K562 (cell line): ENCODE measurements around the gene CHMP5. TPM values are rescaled to one million over a fixed set of nuclear protein-coding genes. Genes with fewer than 3 reads are reported as not detected.

ENCODE experiments used
- CCAR2 ChIP-seq: fragments of 200-400 bp; formaldehyde crosslinking; IDR thresholded peaks from 2 replicates; pipeline ENCODE4 v1.6.1; 2017; ENCODE audit warnings: mild to moderate bottlenecking, low read depth, low read length
- EGR1 ChIP-seq: fragments of 450-650 bp; conservative IDR thresholded peaks from 2 replicates; pipeline ENCODE4 v1.6.1; 2017; ENCODE audit warnings: mild to moderate bottlenecking
- L3MBTL2 ChIP-seq: fragments of 450-650 bp; IDR thresholded peaks from 2 replicates; pipeline ENCODE4 v1.6.1; 2016; ENCODE audit warnings: mild to moderate bottlenecking, moderate library complexity
- MAZ ChIP-seq, 2 experiments: fragments of 450-650 bp in 1 of 2; sonication (generic) in 1 of 2; formaldehyde crosslinking; IDR thresholded peaks in 1 of 2; conservative IDR thresholded peaks in 1 of 2; 2 replicates each; pipeline versions ENCODE4 v1.4.0 to v1.5.0; 2020; ENCODE audit warnings: mild to moderate bottlenecking in 1 of 2, missing genetic modification reagents in 1 of 2
- MTA2 ChIP-seq: fragments of 450-650 bp; IDR thresholded peaks from 2 replicates; pipeline ENCODE4 v1.6.1; 2016; ENCODE audit warnings: low read depth
- MTA3 ChIP-seq: fragments of 450-650 bp; formaldehyde crosslinking; IDR thresholded peaks from 2 replicates; pipeline ENCODE4 v1.6.1; 2017; ENCODE audit warnings: mild to moderate bottlenecking, borderline replicate concordance
- MYC ChIP-seq, 2 experiments: fragments of 250-450 bp in 1 of 2; sonication (Bioruptor Pico) in 1 of 2; IDR thresholded peaks; 2 replicates each; pipeline versions ENCODE4 v1.5.1 to v1.6.1; 2012 to 2021; ENCODE audit warnings: low read depth in 2 of 2, borderline replicate concordance in 1 of 2, improper control_type of control experiment in 1 of 2, low read length in 1 of 2, mild to moderate bottlenecking in 1 of 2, moderate library complexity in 1 of 2
- TBL1XR1 ChIP-seq, 2 experiments: IDR thresholded peaks; 2 replicates each; pipeline ENCODE4 v1.6.1; 2012; ENCODE audit warnings: improper control_type of control experiment in 2 of 2, low read length in 2 of 2, mild to moderate bottlenecking in 1 of 2
- ZFP30 ChIP-seq: fragments of 250-450 bp; sonication (Bioruptor Pico); IDR thresholded peaks from 2 replicates; pipeline ENCODE4 v1.8.0; 2022; ENCODE audit warnings: moderate library complexity, mild to moderate bottlenecking, inconsistent platforms, borderline replicate concordance
- ZNF175 ChIP-seq: fragments of 200-800 bp; sonication (Bioruptor generic); IDR thresholded peaks from 2 replicates; pipeline ENCODE4 v1.6.1; 2016; ENCODE audit warnings: low read depth, mild to moderate bottlenecking, missing genetic modification characterization, missing compliant biosample characterization
- ZNF583 ChIP-seq: fragments of 250-450 bp; sonication (Bioruptor Pico); IDR thresholded peaks from 2 replicates; pipeline ENCODE4 v1.4.0; 2020
- polyA plus RNA-seq, 8 experiments: library from polyadenylated mRNA; depleted of rRNA in 4 of 8; stranded (reverse) in 5 of 8; unstranded in 3 of 8; fragments of >200 nt; fragmentation: Nextera tagmentation in 2 of 8; fragmentation: Illumina TruSeq in 1 of 8; extraction: Ambion mirVana in 2 of 8; extraction: Trizol in 1 of 8; gene quantifications; 2 replicates each; pipeline versions ENCODE4 v1.2.1 to v1.2.3, GENCODE V29; 2011 to 2014; ENCODE audit warnings: inconsistent platforms in 1 of 8, missing spikeins in 1 of 8
- total RNA-seq, 7 experiments: library from RNA; depleted of rRNA in 6 of 7; stranded (reverse); fragments of >200 nt in 6 of 7; fragmentation: Illumina TruSeq in 2 of 7; extraction: Trizol in 2 of 7; gene quantifications; 2 replicates each; pipeline versions ENCODE4 v1.2.1 to v1.2.3, GENCODE V29; 2011 to 2021; ENCODE audit warnings: low replicate concordance in 1 of 7
- TF ChIP-seq, protein P1 (sequence below), 2 experiments: fragments of 450-650 bp; IDR thresholded peaks; 2 replicates each; pipeline ENCODE4 v1.6.1; 2018; ENCODE audit warnings: mild to moderate bottlenecking in 2 of 2, low read depth in 1 of 2; ENCODE audit not compliant: partially characterized antibody in 2 of 2
- TF ChIP-seq, protein P2 (sequence below): sonication (generic); formaldehyde crosslinking; IDR thresholded peaks from 2 replicates; pipeline ENCODE4 v1.8.0; 2022; ENCODE audit warnings: missing genetic modification reagents, mild to moderate bottlenecking, moderate library complexity, borderline replicate concordance
- TF ChIP-seq, protein P3 (sequence below), 2 experiments: fragments of 450-650 bp; formaldehyde crosslinking in 1 of 2; IDR thresholded peaks; 2 replicates each; pipeline versions ENCODE4 v1.4.0 to v1.6.1; 2014 to 2020; ENCODE audit warnings: mild to moderate bottlenecking in 2 of 2, borderline replicate concordance in 1 of 2, low read depth in 1 of 2

Gene CHMP5
- total and polyA plus RNA-seq, 9 of the 15 experiments (the other 6 are each of a cell fraction or from before 2014, with no cell fraction given): 36.0 to 105 (median 54.9) TPM

DNA sequence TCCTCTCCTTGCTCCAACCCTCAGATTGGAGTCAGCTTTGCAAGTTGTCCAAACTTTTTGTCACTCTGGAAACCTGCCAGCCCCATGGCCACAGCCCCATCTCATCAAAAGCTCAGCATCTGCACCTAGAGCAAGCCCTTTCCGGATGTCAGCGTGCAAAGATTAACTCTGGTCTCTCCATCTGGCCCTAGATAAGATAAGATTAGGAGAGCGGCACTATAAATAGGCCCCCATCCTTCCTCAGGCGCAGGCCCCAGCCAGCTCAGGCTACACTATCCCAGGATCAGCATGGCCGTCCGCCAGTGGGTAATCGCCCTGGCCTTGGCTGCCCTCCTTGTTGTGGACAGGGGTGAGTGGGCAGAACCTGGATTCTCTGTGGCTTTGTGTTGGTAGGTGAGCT, 24.9 kb upstream of the CHMP5 start, which contains the start of gene SPINK4 (continued):
- TF ChIP-seq, protein P1, sequence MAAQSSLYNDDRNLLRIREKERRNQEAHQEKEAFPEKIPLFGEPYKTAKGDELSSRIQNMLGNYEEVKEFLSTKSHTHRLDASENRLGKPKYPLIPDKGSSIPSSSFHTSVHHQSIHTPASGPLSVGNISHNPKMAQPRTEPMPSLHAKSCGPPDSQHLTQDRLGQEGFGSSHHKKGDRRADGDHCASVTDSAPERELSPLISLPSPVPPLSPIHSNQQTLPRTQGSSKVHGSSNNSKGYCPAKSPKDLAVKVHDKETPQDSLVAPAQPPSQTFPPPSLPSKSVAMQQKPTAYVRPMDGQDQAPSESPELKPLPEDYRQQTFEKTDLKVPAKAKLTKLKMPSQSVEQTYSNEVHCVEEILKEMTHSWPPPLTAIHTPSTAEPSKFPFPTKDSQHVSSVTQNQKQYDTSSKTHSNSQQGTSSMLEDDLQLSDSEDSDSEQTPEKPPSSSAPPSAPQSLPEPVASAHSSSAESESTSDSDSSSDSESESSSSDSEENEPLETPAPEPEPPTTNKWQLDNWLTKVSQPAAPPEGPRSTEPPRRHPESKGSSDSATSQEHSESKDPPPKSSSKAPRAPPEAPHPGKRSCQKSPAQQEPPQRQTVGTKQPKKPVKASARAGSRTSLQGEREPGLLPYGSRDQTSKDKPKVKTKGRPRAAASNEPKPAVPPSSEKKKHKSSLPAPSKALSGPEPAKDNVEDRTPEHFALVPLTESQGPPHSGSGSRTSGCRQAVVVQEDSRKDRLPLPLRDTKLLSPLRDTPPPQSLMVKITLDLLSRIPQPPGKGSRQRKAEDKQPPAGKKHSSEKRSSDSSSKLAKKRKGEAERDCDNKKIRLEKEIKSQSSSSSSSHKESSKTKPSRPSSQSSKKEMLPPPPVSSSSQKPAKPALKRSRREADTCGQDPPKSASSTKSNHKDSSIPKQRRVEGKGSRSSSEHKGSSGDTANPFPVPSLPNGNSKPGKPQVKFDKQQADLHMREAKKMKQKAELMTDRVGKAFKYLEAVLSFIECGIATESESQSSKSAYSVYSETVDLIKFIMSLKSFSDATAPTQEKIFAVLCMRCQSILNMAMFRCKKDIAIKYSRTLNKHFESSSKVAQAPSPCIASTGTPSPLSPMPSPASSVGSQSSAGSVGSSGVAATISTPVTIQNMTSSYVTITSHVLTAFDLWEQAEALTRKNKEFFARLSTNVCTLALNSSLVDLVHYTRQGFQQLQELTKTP (IDR thresholded peaks at IDR 0.05; ENCODE audit: low read depth in 1 of 2, partially characterized antibody in 2 of 2): peak in 1 of 2 experiments; percentile 80
- TF ChIP-seq EGR1 (no peak), MTA2 (peak; percentile 91), ZNF175 (CRISPR knock-in tag) (peak; percentile 88), MTA3 (peak; percentile 88), ZFP30 (no peak), ZNF583 (no peak), CCAR2 (no peak), MYC (IDR thresholded peaks at IDR 0.05; ENCODE audit: low read depth, low read length) (peak; percentile 66), MYC (CRISPR knock-in tag; IDR thresholded peaks at IDR 0.05; ENCODE audit: borderline replicate concordance, low read depth) (no peak), MAZ (CRISPR knock-in tag; conservative IDR thresholded peaks at IDR 0.05 in 1 of 2, IDR thresholded peaks at IDR 0.05 in 1 of 2) (peak; percentile 69 to 73), L3MBTL2 (peak; percentile 34; the same call in 1 of the 2 replicates), TBL1XR1 (IDR thresholded peaks at IDR 0.05; ENCODE audit: low read length in 2 of 2) (peak; percentile 19 to 93; a peak in 2 of 4 replicates)
- TF ChIP-seq, protein P2, sequence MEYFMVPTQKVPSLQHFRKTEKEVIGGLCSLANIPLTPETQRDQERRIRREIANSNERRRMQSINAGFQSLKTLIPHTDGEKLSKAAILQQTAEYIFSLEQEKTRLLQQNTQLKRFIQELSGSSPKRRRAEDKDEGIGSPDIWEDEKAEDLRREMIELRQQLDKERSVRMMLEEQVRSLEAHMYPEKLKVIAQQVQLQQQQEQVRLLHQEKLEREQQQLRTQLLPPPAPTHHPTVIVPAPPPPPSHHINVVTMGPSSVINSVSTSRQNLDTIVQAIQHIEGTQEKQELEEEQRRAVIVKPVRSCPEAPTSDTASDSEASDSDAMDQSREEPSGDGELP (CRISPR knock-in tag): peak; percentile 78
- TF ChIP-seq, protein P3, sequence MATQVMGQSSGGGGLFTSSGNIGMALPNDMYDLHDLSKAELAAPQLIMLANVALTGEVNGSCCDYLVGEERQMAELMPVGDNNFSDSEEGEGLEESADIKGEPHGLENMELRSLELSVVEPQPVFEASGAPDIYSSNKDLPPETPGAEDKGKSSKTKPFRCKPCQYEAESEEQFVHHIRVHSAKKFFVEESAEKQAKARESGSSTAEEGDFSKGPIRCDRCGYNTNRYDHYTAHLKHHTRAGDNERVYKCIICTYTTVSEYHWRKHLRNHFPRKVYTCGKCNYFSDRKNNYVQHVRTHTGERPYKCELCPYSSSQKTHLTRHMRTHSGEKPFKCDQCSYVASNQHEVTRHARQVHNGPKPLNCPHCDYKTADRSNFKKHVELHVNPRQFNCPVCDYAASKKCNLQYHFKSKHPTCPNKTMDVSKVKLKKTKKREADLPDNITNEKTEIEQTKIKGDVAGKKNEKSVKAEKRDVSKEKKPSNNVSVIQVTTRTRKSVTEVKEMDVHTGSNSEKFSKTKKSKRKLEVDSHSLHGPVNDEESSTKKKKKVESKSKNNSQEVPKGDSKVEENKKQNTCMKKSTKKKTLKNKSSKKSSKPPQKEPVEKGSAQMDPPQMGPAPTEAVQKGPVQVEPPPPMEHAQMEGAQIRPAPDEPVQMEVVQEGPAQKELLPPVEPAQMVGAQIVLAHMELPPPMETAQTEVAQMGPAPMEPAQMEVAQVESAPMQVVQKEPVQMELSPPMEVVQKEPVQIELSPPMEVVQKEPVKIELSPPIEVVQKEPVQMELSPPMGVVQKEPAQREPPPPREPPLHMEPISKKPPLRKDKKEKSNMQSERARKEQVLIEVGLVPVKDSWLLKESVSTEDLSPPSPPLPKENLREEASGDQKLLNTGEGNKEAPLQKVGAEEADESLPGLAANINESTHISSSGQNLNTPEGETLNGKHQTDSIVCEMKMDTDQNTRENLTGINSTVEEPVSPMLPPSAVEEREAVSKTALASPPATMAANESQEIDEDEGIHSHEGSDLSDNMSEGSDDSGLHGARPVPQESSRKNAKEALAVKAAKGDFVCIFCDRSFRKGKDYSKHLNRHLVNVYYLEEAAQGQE (IDR thresholded peaks at IDR 0.05; ENCODE audit: borderline replicate concordance): peak; percentile 72
- TF ChIP-seq, protein P3 (CRISPR knock-in tag; IDR thresholded peaks at IDR 0.05; ENCODE audit: low read depth): no peak
